Mesendoderm (in vitro differentiated cells): ENCODE results near the gene ASTN2.
A peak's percentile ranks its signal among the peaks of the same experiment; 100 is the strongest.
"Not testable (repeated sequence)": the region's sequence is repeated elsewhere in the genome, so short reads cannot be mapped to it uniquely, and the experiment has no call there.

Experiments
- DNase-seq: peaks from one replicate; pipeline ENCODE4 v3.0.0; 2013
- H2AK5ac ChIP-seq: 2 replicates; pipeline ENCODE4 v1.6.1; 2013; ENCODE audit warnings: low read length, inconsistent platforms
- H2BK120ac ChIP-seq: 2 replicates; pipeline ENCODE4 v1.6.1; 2013; ENCODE audit warnings: low read depth, mild to moderate bottlenecking, low read length, moderate library complexity, mixed read lengths
- H2BK15ac ChIP-seq: replicated peaks from 2 replicates; pipeline ENCODE4 v1.6.1; 2013; ENCODE audit warnings: low read depth, mild to moderate bottlenecking, moderate library complexity
- H2BK5ac ChIP-seq: 2 replicates; pipeline ENCODE4 v1.6.1; 2013; ENCODE audit warnings: low read length, inconsistent platforms
- H3K18ac ChIP-seq: 2 replicates; pipeline ENCODE4 v1.6.1; 2013; ENCODE audit warnings: mild to moderate bottlenecking, low read length, mixed read lengths
- H3K23ac ChIP-seq: one replicate; pipeline ENCODE4 v1.6.1; 2013; ENCODE audit warnings: low read length
- H3K27ac ChIP-seq: 2 replicates; pipeline ENCODE4 v1.5.1; 2013; ENCODE audit warnings: low read depth, mild to moderate bottlenecking, inconsistent platforms, low read length, moderate library complexity
- H3K27me3 ChIP-seq: 2 replicates; pipeline ENCODE4 v1.6.1; 2013; ENCODE audit warnings: low read length, control low read depth, mild to moderate bottlenecking, inconsistent platforms; ENCODE audit not compliant: insufficient read depth, poor library complexity
- H3K36me3 ChIP-seq: 2 replicates; pipeline ENCODE4 v1.6.1; 2013; ENCODE audit warnings: low read length, inconsistent platforms; ENCODE audit not compliant: control insufficient read depth, insufficient read depth
- H3K4ac ChIP-seq: one replicate; pipeline ENCODE4 v1.6.1; 2013; ENCODE audit warnings: low read depth, mild to moderate bottlenecking, low read length, moderate library complexity
- H3K4me1 ChIP-seq: 2 replicates; pipeline ENCODE4 v1.6.1; 2013; ENCODE audit warnings: low read depth, low read length, inconsistent platforms; ENCODE audit not compliant: control insufficient read depth
- H3K4me2 ChIP-seq: 2 replicates; pipeline ENCODE4 v1.6.1; 2013; ENCODE audit warnings: low read length
- H3K4me3 ChIP-seq: 2 replicates; pipeline ENCODE4 v1.5.1; 2013; ENCODE audit warnings: mild to moderate bottlenecking, low read length
- H3K56ac ChIP-seq: one replicate; pipeline ENCODE4 v1.6.1; 2013; ENCODE audit warnings: low read length
- H3K79me1 ChIP-seq: 2 replicates; pipeline ENCODE4 v1.6.1; 2013; ENCODE audit warnings: low read length, inconsistent platforms
- H3K79me2 ChIP-seq: 2 replicates; pipeline ENCODE4 v1.6.1; 2013; ENCODE audit warnings: mild to moderate bottlenecking, low read length; ENCODE audit not compliant: control insufficient read depth, insufficient read depth
- H3K9ac ChIP-seq: 2 replicates; pipeline ENCODE4 v1.6.1; 2013; ENCODE audit warnings: low read length, inconsistent platforms
- H4K5ac ChIP-seq: one replicate; pipeline ENCODE4 v1.6.1; 2013; ENCODE audit warnings: low read length
- H4K8ac ChIP-seq: one replicate; pipeline ENCODE4 v1.6.1; 2013; ENCODE audit warnings: low read depth, mild to moderate bottlenecking, control low read depth, low read length, moderate library complexity
- WGBS: extraction: QIAGEN DNeasy Blood & Tissue Kit; methylation state at CpG from one replicate; pipeline ENCODE4 v1.1.7; 2013; ENCODE audit warnings: low lambda C conversion rate, missing lambda C conversion rate; ENCODE audit not compliant: insufficient coverage; ENCODE audit errors: extremely low coverage; 5-methylcytosine and 5-hydroxymethylcytosine counted together

The ASTN2 gene

GRCh38 chr9:116904165-116904564 is 510.7 kb downstream of the ASTN2 start:
- Histone ChIP-seq H2AK5ac (no peak overlapping the region), H3K79me1 (no peaks in the 10 kb centered on the region), H2BK15ac (no peak overlapping the region), H3K79me2 (no peaks in the 10 kb centered on the region), H3K9ac (no peak overlapping the region), H3K27me3 (no peaks in the 10 kb centered on the region), H3K56ac (no peak overlapping the region), H3K4me2 (no peak overlapping the region), H2BK5ac (no peak overlapping the region), H3K23ac (peak overlapping the region; percentile 50), H3K4me3 (no peak overlapping the region), H3K36me3 (no peaks in the 10 kb centered on the region), H3K27ac (no peak overlapping the region), H4K5ac (no peak overlapping the region), H4K8ac (no peak overlapping the region), H3K18ac (no peak overlapping the region), H2BK120ac (no peak overlapping the region), H3K4ac (no peak overlapping the region), H3K4me1 (peaks cover 2% of the 10 kb centered on the region)
- DNase-seq, result no peak
- no CpG with 5 or more reads among the region's 3 CpGs for whole genome bisulfite sequencing

- Histone ChIP-seq H4K8ac (no peak overlapping the region), H3K56ac (no peak overlapping the region), H3K9ac (no peak overlapping the region), H3K4me2 (no peak overlapping the region), H2BK5ac (no peak overlapping the region), H3K4me1 (peaks cover 1% of the 10 kb centered on the region), H3K79me1 (no peaks in the 10 kb centered on the region), H3K23ac (no peak overlapping the region), H3K4ac (no peak overlapping the region), H3K27ac (no peak overlapping the region), H3K36me3 (no peaks in the 10 kb centered on the region), H3K4me3 (no peak overlapping the region), H3K18ac (no peak overlapping the region), H3K79me2 (no peaks in the 10 kb centered on the region), H2AK5ac (no peak overlapping the region), H2BK15ac (no peak overlapping the region), H2BK120ac (no peak overlapping the region), H4K5ac (no peak overlapping the region), H3K27me3 (no peaks in the 10 kb centered on the region)
- no CpG with 5 or more reads among the region's 1 CpG for WGBS
- no peak for DNase-seq
Observed at GRCh38 chr9:116901260-116901659, 513.6 kb downstream of the ASTN2 start.

GRCh38 chr9:116900543-116900942 is 514.3 kb downstream of the ASTN2 start:
- Histone ChIP-seq H3K4ac (no peak overlapping the region), H2BK120ac (no peak overlapping the region), H2BK15ac (no peak overlapping the region), H3K56ac (no peak overlapping the region), H3K36me3 (no peaks in the 10 kb centered on the region), H3K27me3 (no peaks in the 10 kb centered on the region), H3K23ac (no peak overlapping the region), H3K79me1 (no peaks in the 10 kb centered on the region), H2BK5ac (no peak overlapping the region), H4K5ac (no peak overlapping the region), H3K4me1 (peaks cover 1% of the 10 kb centered on the region), H3K27ac (no peak overlapping the region), H3K79me2 (no peaks in the 10 kb centered on the region), H3K4me3 (no peak overlapping the region), H3K9ac (no peak overlapping the region), H3K18ac (no peak overlapping the region), H4K8ac (no peak overlapping the region), H2AK5ac (no peak overlapping the region), H3K4me2 (no peak overlapping the region)
- WGBS, result no CpG with 5 or more reads among the region's 6 CpGs
- no peak for DNase-seq

GRCh38 chr9:116900007-116900367 is 514.9 kb downstream of the ASTN2 start:
- no peak overlapping the region for H4K5ac ChIP-seq
- H3K27me3 ChIP-seq, result no peaks in the 10 kb centered on the region
- no peak overlapping the region for H2BK5ac ChIP-seq
- H4K8ac ChIP-seq, result no peak overlapping the region
- H3K18ac ChIP-seq, result no peak overlapping the region
- no peak overlapping the region for H3K27ac ChIP-seq
- no peak overlapping the region for H3K9ac ChIP-seq
- no peak overlapping the region for H3K4me3 ChIP-seq
- H3K4me1 ChIP-seq, result no peaks in the 10 kb centered on the region
- no peak overlapping the region for H3K56ac ChIP-seq
- H2BK15ac ChIP-seq, result no peak overlapping the region
- no peak overlapping the region for H3K4me2 ChIP-seq
- no CpG with 5 or more reads among the region's 1 CpG for WGBS
- H3K79me1 ChIP-seq, result no peaks in the 10 kb centered on the region
- no peak for DNase-seq
- no peak overlapping the region for H2AK5ac ChIP-seq
- H2BK120ac ChIP-seq, result no peak overlapping the region
- H3K4ac ChIP-seq, result no peak overlapping the region
- H3K23ac ChIP-seq, result no peak overlapping the region
- no peaks in the 10 kb centered on the region for H3K79me2 ChIP-seq
- H3K36me3 ChIP-seq, result no peaks in the 10 kb centered on the region

- Histone ChIP-seq H3K27ac (peak overlapping the region; percentile 40), H2AK5ac (no peak overlapping the region), H3K27me3 (no peaks in the 10 kb centered on the region), H3K56ac (no peak overlapping the region), H4K8ac (no peak overlapping the region), H3K18ac (no peak overlapping the region), H3K23ac (no peak overlapping the region), H3K4ac (no peak overlapping the region), H3K79me2 (no peaks in the 10 kb centered on the region), H3K36me3 (no peaks in the 10 kb centered on the region), H4K5ac (no peak overlapping the region), H3K4me1 (no peaks in the 10 kb centered on the region), H3K9ac (no peak overlapping the region), H3K79me1 (no peaks in the 10 kb centered on the region), H2BK5ac (no peak overlapping the region), H3K4me3 (no peak overlapping the region), H2BK15ac (no peak overlapping the region), H2BK120ac (no peak overlapping the region), H3K4me2 (no peak overlapping the region)
- WGBS, result no CpG with 5 or more reads among the region's 2 CpGs
- DNase-seq, result peak; percentile 92
Observed at GRCh38 chr9:116899337-116900006, 515.4 kb downstream of the ASTN2 start.

- H3K79me2 ChIP-seq, result not testable (repeated sequence)
Observed at GRCh38 chr9:116898131-116898530, 516.7 kb downstream of the ASTN2 start.

More at GRCh38 chr9:116898131-116898530, 516.7 kb downstream of the ASTN2 start:
- H2BK120ac ChIP-seq, H3K79me1 ChIP-seq, H3K18ac ChIP-seq, H2BK15ac ChIP-seq, H4K5ac ChIP-seq, H2AK5ac ChIP-seq, H3K4ac ChIP-seq, H3K4me3 ChIP-seq, H3K23ac ChIP-seq, H3K4me2 ChIP-seq, H3K36me3 ChIP-seq, H3K27ac ChIP-seq, DNase-seq, H4K8ac ChIP-seq, H3K27me3 ChIP-seq, H3K9ac ChIP-seq, H3K4me1 ChIP-seq, H2BK5ac ChIP-seq, H3K56ac ChIP-seq: not testable (repeated sequence)
- no CpG with 5 or more reads among the region's 5 CpGs for WGBS
